IMR-90 (cell line): ENCODE data around the gene MYH7B. TPM values are rescaled to one million over a fixed set of nuclear protein-coding genes. Genes with fewer than 3 reads are reported as not detected.

Experiments
- ATAC-seq: fragments of 200-7000 bp; cut with Tn5 transposase; 2 replicates; pipeline ENCODE4 v1.9.1; 2020; ENCODE audit warnings: low read depth, mild to moderate bottlenecking, moderate library complexity
- BruUV-seq: library from RNA; stranded (reverse); fragments of 400-500 nt; replicated peaks from 2 replicates; lab custom pipeline; 2021; lab: Mats Ljungman, UMichigan
- CTCF ChIA-PET: fragments of 300-600 bp; formaldehyde crosslinking; extraction: SDS; loops from one replicate; lab custom pipeline; 2021; ENCODE audit warnings: antibody characterized with exemption; lab: Yijun Ruan, JAX
- POLR2A ChIA-PET: fragments of 300-600 bp; sonication (Branson Sonifier 250); formaldehyde crosslinking; loops from one replicate; lab custom pipeline; 2022; ENCODE audit warnings: antibody characterized with exemption; ENCODE audit not compliant: unreplicated experiment; lab: Charles Lee
- DNase-seq: peaks from one replicate; pipeline ENCODE4 v3.0.0; 2013
- H2AFZ ChIP-seq: replicated peaks from 2 replicates; pipeline ENCODE3; 2013; ENCODE audit warnings: low read length, mild to moderate bottlenecking; ENCODE audit not compliant: poor library complexity
- H2AK5ac ChIP-seq: 2 replicates; pipeline ENCODE4 v1.6.1; 2013; ENCODE audit warnings: low read depth, low read length, inconsistent platforms
- H2AK9ac ChIP-seq: replicated peaks from 2 replicates; pipeline ENCODE3; 2013; ENCODE audit warnings: mild to moderate bottlenecking, low read depth, low read length, moderate library complexity; ENCODE audit not compliant: poor library complexity
- H2BK120ac ChIP-seq: 2 replicates; pipeline ENCODE4 v1.6.1; 2013; ENCODE audit warnings: low read depth, low read length, inconsistent platforms
- H2BK15ac ChIP-seq: 3 replicates; pipeline ENCODE4 v1.6.1; 2013; ENCODE audit warnings: low read depth, low read length, inconsistent platforms
- H2BK20ac ChIP-seq: 2 replicates; pipeline ENCODE4 v1.6.1; 2013; ENCODE audit warnings: low read depth, mild to moderate bottlenecking, inconsistent platforms, low read length, moderate library complexity
- H2BK5ac ChIP-seq: 2 replicates; pipeline ENCODE4 v1.6.1; 2013; ENCODE audit warnings: mild to moderate bottlenecking, low read depth, low read length, inconsistent platforms; ENCODE audit not compliant: poor library complexity, severe bottlenecking
- H3K14ac ChIP-seq: replicated peaks from 2 replicates; pipeline ENCODE4 v1.6.1; 2013; ENCODE audit warnings: low read depth, low read length, inconsistent platforms
- H3K18ac ChIP-seq: 2 replicates; pipeline ENCODE4 v1.6.1; 2013; ENCODE audit warnings: low read depth, low read length, control low read depth
- H3K23ac ChIP-seq: 2 replicates; pipeline ENCODE4 v1.6.1; 2013; ENCODE audit warnings: low read depth, low read length, inconsistent platforms
- H3K27ac ChIP-seq: 2 replicates; pipeline ENCODE4 v1.5.1; 2013; ENCODE audit warnings: mild to moderate bottlenecking, control low read depth, low read length; ENCODE audit not compliant: insufficient read depth
- H3K27me3 ChIP-seq: 2 replicates; pipeline ENCODE4 v1.6.1; 2013; ENCODE audit warnings: low read length; ENCODE audit not compliant: control insufficient read depth, insufficient read depth
- H3K36me3 ChIP-seq: 2 replicates; pipeline ENCODE4 v1.6.1; 2013; ENCODE audit warnings: low read length, mixed read lengths; ENCODE audit not compliant: control insufficient read depth, insufficient read depth
- H3K4ac ChIP-seq: 2 replicates; pipeline ENCODE4 v1.6.1; 2013; ENCODE audit warnings: low read depth, low read length, inconsistent platforms
- H3K4me1 ChIP-seq: 2 replicates; pipeline ENCODE4 v1.6.1; 2013; ENCODE audit warnings: low read length, mixed read lengths; ENCODE audit not compliant: control insufficient read depth, insufficient read depth
- H3K4me2 ChIP-seq: 2 replicates; pipeline ENCODE4 v1.6.1; 2013; ENCODE audit warnings: low read depth, mild to moderate bottlenecking, control low read depth, low read length, moderate library complexity
- H3K4me3 ChIP-seq: 2 replicates; pipeline ENCODE4 v1.5.1; 2013; ENCODE audit warnings: low read depth, mild to moderate bottlenecking, control low read depth, low read length, moderate library complexity; ENCODE audit not compliant: insufficient read depth
- H3K56ac ChIP-seq: 2 replicates; pipeline ENCODE4 v1.6.1; 2013; ENCODE audit warnings: low read length, inconsistent platforms; ENCODE audit not compliant: insufficient read depth; ENCODE audit errors: extremely low read depth
- H3K79me1 ChIP-seq, 2 experiments: 2 replicates each; pipeline ENCODE4 v1.6.1; 2013; ENCODE audit warnings: low read length in 2 of 2, inconsistent platforms in 1 of 2, low read depth in 1 of 2
- H3K9ac ChIP-seq: 2 replicates; pipeline ENCODE4 v1.6.1; 2013; ENCODE audit warnings: low read depth, low read length, control low read depth
- H3K9me1 ChIP-seq: 2 replicates; pipeline ENCODE4 v1.6.1; 2013; ENCODE audit warnings: low read length, inconsistent platforms; ENCODE audit not compliant: insufficient read depth
- H3K9me3 ChIP-seq: 2 replicates; pipeline ENCODE4 v1.6.1; 2013; ENCODE audit warnings: low read length; ENCODE audit not compliant: control insufficient read depth, insufficient read depth
- H4K20me1 ChIP-seq: 2 replicates; pipeline ENCODE4 v1.6.1; 2013; ENCODE audit warnings: low read length, inconsistent platforms; ENCODE audit not compliant: insufficient read depth
- H4K5ac ChIP-seq: 2 replicates; pipeline ENCODE4 v1.6.1; 2013; ENCODE audit warnings: mild to moderate bottlenecking, low read depth, low read length, control low read depth
- H4K8ac ChIP-seq, 2 experiments: 2 replicates each; pipeline ENCODE4 v1.6.1; 2013; ENCODE audit warnings: low read depth in 2 of 2, low read length in 2 of 2, control low read depth in 1 of 2, inconsistent platforms in 1 of 2
- H4K91ac ChIP-seq: 2 replicates; pipeline ENCODE4 v1.6.1; 2013; ENCODE audit warnings: low read depth, low read length, inconsistent platforms; ENCODE audit not compliant: insufficient read depth
- BHLHE40 ChIP-seq: fragments of 150-350 bp; IDR thresholded peaks from 2 replicates; pipeline ENCODE4 v1.6.1; 2016; ENCODE audit warnings: mild to moderate bottlenecking, low read depth, low read length
- ELK1 ChIP-seq: fragments of 150-350 bp; IDR thresholded peaks from 2 replicates; pipeline ENCODE4 v1.6.1; 2016; ENCODE audit warnings: low read depth, mild to moderate bottlenecking, low read length, moderate library complexity, borderline replicate concordance
- MAZ ChIP-seq: IDR thresholded peaks from 2 replicates; pipeline ENCODE4 v1.6.1; 2012; ENCODE audit warnings: low read depth, mild to moderate bottlenecking, low read length, improper control_type of control experiment, moderate library complexity, borderline replicate concordance
- POLR2A ChIP-seq: IDR thresholded peaks from 2 replicates; pipeline ENCODE4 v1.6.1; 2012; ENCODE audit warnings: mild to moderate bottlenecking, low read depth, low read length
- RFX5 ChIP-seq: IDR thresholded peaks from 2 replicates; pipeline ENCODE4 v1.8.0; 2012; ENCODE audit warnings: low read depth, mild to moderate bottlenecking, low read length, moderate library complexity
- SMC3 ChIP-seq: fragments of 150-350 bp; IDR thresholded peaks from 2 replicates; pipeline ENCODE4 v1.6.1; 2016; ENCODE audit warnings: low read depth, mild to moderate bottlenecking, antibody characterized with exemption, low read length, moderate library complexity
- WGBS, 2 experiments: methylation state at CpG; one replicate each; pipeline versions ENCODE4 v1.1.5 to v1.1.7; 2013; ENCODE audit warnings: missing lambda C conversion rate in 2 of 2; ENCODE audit not compliant: insufficient read length in 1 of 2; ENCODE audit errors: extremely low coverage in 2 of 2; 5-methylcytosine and 5-hydroxymethylcytosine counted together
- dilution Hi-C: fragments of 300-500 bp; cut with HindIII; formaldehyde crosslinking; loops from one replicate; pipeline ENCODE4 v1.14.3; 2018; ENCODE audit warnings: low sequenced_read_pairs; ENCODE audit not compliant: unreplicated experiment
- in situ Hi-C: fragments of 300-500 bp; cut with MboI; formaldehyde crosslinking; loops from 3 replicates; pipeline ENCODE4 v1.14.3; 2019; ENCODE audit warnings: low sequenced_read_pairs, inconsistent platforms, mixed read lengths
- intact Hi-C: fragments of 100-400 bp; cut with micrococcal nuclease; formaldehyde crosslinking; loops from 2 replicates; pipeline ENCODE4 v1.10.0; 2022
- polyA plus RNA-seq, 3 experiments: library from polyadenylated mRNA; depleted of rRNA; stranded (reverse); fragments of >200 nt; gene quantifications; 2 replicates each; pipeline ENCODE4 v1.2.3, GENCODE V29; 2012; ENCODE audit warnings: low replicate concordance in 1 of 3
- total RNA-seq: library from RNA; depleted of rRNA; stranded (reverse); fragments of >200 nt; gene quantifications from 2 replicates; pipeline ENCODE4 v1.2.3, GENCODE V29; 2012

The MYH7B gene
- total and polyA plus RNA-seq, 2 of the 4 experiments (the other 2 are of a cell fraction), result 0.09 TPM; not detected in 1

- Histone ChIP-seq H2AK5ac (no peak overlapping the region), H3K14ac (no peak overlapping the region), H3K27me3 (no peaks in the 10 kb centered on the region), H2BK20ac (no peak overlapping the region), H3K18ac (no peak overlapping the region), H3K4ac (no peak overlapping the region), H2AK9ac (no peak overlapping the region), H3K36me3 (peaks cover 55% of the 10 kb centered on the region; the same call in 1 of the 2 replicates), H3K9me3 (no peaks in the 10 kb centered on the region), H4K20me1 (peaks cover 23% of the 10 kb centered on the region), H2AFZ (no peak overlapping the region), H2BK120ac (no peak overlapping the region), H4K91ac (no peak overlapping the region), H3K56ac (no peak overlapping the region), H3K4me1 (no peaks in the 10 kb centered on the region), H3K27ac (no peak overlapping the region), H2BK15ac (no peak overlapping the region), H4K8ac (no peak overlapping the region), H3K9me1 (peaks cover 2% of the 10 kb centered on the region; the same call in 1 of the 2 replicates), H3K23ac (no peak overlapping the region), H2BK5ac (no peak overlapping the region), H3K4me3 (no peak overlapping the region), H3K4me2 (no peak overlapping the region), H4K5ac (no peak overlapping the region), H3K9ac (no peak overlapping the region), H3K79me1 (peaks cover 0 to 9% of the 10 kb centered on the region in 2 experiments; a peak in 3 of 4 replicates)
- TF ChIP-seq POLR2A, result no peak
- TF ChIP-seq BHLHE40, result no peak
- no peak for TF ChIP-seq RFX5
- TF ChIP-seq ELK1, result no peak
- TF ChIP-seq MAZ, result no peak
- TF ChIP-seq SMC3, result no peak
- ChIA-PET CTCF (no interaction called here), POLR2A (no interaction called here)
- DNase-seq (no peak), ATAC-seq (no peak)
- dilution Hi-C loops, result no loop called here
- WGBS, 2 experiments, result 79% methylated on average over 8 of the region's 14 CpGs; no CpG with 5 or more reads in 1 of the 2 experiments
- in situ Hi-C loops, result no loop called here
- intact Hi-C loops, result no loop called here
- BruUV-seq, result no TSS peak
These were observed 39.0 kb downstream of the MYH7B start for GRCh38 chr20:34994509-34995131.
